ENCODE data around the gene MAP2K3. TPM values are rescaled to one million over a fixed set of nuclear protein-coding genes. Genes with fewer than 3 reads are reported as not detected.

Gene MAP2K3
- total and polyA plus RNA-seq, 2 donors (not counting 1 experiment from before 2014, with no cell fraction given) = 23.8 to 80.9 TPM

- Histone ChIP-seq H3K9ac (ENCODE audit: insufficient read depth, low read length) (no peak overlapping the region), H3K79me2 (ENCODE audit: control insufficient read depth, insufficient read depth, low read length) (no peaks in the 10 kb centered on the region), H2AFZ (ENCODE audit: low read length) (no peak overlapping the region), H3K4me1 (ENCODE audit: control insufficient read depth, extremely low read depth, insufficient read depth, low read length) (peaks cover 4% of the 10 kb centered on the region), H3K4me3 (replicated peaks in 1 of 4; ENCODE audit: control extremely low read depth in 1 of 4, insufficient read depth in 1 of 4, low read depth in 3 of 4, low read length in 4 of 4) (no peak overlapping the region), H3K4me2 (ENCODE audit: extremely low read depth, insufficient read depth, low read length) (no peak overlapping the region), H4K20me1 (ENCODE audit: control insufficient read depth, extremely low read depth, insufficient read depth, low read length) (no peaks in the 10 kb centered on the region), H3K27me3 (ENCODE audit: control insufficient read depth, insufficient read depth, low read length) (no peaks in the 10 kb centered on the region), H3K27ac (ENCODE audit: insufficient read depth, low read length) (no peak overlapping the region), H3K9me3 (ENCODE audit: control insufficient read depth, insufficient read depth, low read depth, low read length) (no peaks in the 10 kb centered on the region), H3K36me3 (ENCODE audit: control insufficient read depth, insufficient read depth, low read length) (no peaks in the 10 kb centered on the region)
- DNase-seq (ENCODE audit: low read depth in 2 of 2) = no peak
- TF ChIP-seq EZH2 (IDR thresholded peaks at IDR 0.05; ENCODE audit: low read length, missing control alignments) (no peak), CTCF (conservative IDR thresholded peaks at IDR 0.05 in 1 of 2, IDR thresholded peaks at IDR 0.05 in 1 of 2; ENCODE audit: low read depth in 1 of 2, low read length in 2 of 2) (no peak)
These were observed 35.3 kb upstream of the MAP2K3 start for GRCh38 chr17:21249086-21249795.

DNA sequence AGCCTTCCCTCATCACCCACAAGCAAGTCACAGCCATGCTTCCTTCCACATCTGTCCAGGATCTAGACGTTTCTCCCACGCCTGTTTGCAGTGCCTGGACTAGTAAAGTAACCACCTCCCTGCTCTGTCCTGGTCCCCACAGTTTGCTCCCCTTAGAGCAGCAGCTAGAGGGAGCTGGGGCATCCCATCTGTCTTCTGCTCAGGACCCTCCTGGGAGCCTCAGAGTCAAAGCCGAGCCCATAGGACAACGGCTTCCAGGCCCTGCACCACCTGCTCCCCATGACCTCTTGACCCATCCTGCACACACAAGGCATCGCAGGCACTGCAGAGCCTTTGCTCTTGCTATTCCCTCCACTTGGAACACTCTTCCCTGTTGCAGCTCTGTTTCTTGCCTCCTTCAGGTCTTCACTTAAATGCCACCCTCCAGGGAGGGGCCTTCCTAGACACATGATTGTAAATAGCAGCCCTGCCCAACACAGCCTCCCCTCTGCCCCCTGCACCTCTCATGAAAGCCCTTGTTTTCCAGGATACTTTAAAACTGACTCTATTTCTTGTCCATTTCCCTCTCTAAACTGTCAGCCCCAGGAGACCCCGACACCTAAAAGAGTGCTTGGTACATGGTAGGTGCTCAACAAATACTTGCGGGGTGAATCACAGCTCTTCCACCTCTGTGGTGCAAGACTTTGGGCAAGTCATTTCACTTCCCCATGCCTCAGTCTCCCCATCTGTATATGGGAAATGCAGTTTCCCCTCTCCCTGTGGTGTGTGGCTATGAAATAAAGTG lies 34.4 kb upstream of the MAP2K3 start:
- no peaks in the 10 kb centered on the region for H4K20me1 ChIP-seq (ENCODE audit: control insufficient read depth, extremely low read depth, insufficient read depth, low read length)
- H3K79me2 ChIP-seq (ENCODE audit: control insufficient read depth, insufficient read depth, low read length) = no peaks in the 10 kb centered on the region
- H3K27ac ChIP-seq (ENCODE audit: insufficient read depth, low read length) = no peak overlapping the region
- H3K9ac ChIP-seq (ENCODE audit: insufficient read depth, low read length) = no peak overlapping the region
- no peak overlapping the region for H3K4me2 ChIP-seq (ENCODE audit: extremely low read depth, insufficient read depth, low read length)
- H2AFZ ChIP-seq (ENCODE audit: low read length) = no peak overlapping the region
- H3K36me3 ChIP-seq (ENCODE audit: control insufficient read depth, insufficient read depth, low read length) = no peaks in the 10 kb centered on the region
- H3K9me3 ChIP-seq (ENCODE audit: control insufficient read depth, insufficient read depth, low read depth, low read length) = no peaks in the 10 kb centered on the region
- H3K27me3 ChIP-seq (ENCODE audit: control insufficient read depth, insufficient read depth, low read length) = no peaks in the 10 kb centered on the region
- TF ChIP-seq CTCF (conservative IDR thresholded peaks at IDR 0.05 in 1 of 2, IDR thresholded peaks at IDR 0.05 in 1 of 2; ENCODE audit: low read depth in 1 of 2, low read length in 2 of 2) (no peak), EZH2 (IDR thresholded peaks at IDR 0.05; ENCODE audit: low read length, missing control alignments) (no peak)
- DNase-seq (ENCODE audit: low read depth in 2 of 2) = no peak
- peaks cover 4% of the 10 kb centered on the region for H3K4me1 ChIP-seq (ENCODE audit: control insufficient read depth, extremely low read depth, insufficient read depth, low read length)
- no peak overlapping the region for H3K4me3 ChIP-seq (replicated peaks in 1 of 4; ENCODE audit: control extremely low read depth in 1 of 4, insufficient read depth in 1 of 4, low read depth in 3 of 4, low read length in 4 of 4)

- Histone ChIP-seq H3K4me3 (replicated peaks in 1 of 4; ENCODE audit: control extremely low read depth in 1 of 4, insufficient read depth in 1 of 4, low read depth in 3 of 4, low read length in 4 of 4) (no peak overlapping the region), H3K4me1 (ENCODE audit: control insufficient read depth, extremely low read depth, insufficient read depth, low read length) (peaks cover 4% of the 10 kb centered on the region), H4K20me1 (ENCODE audit: control insufficient read depth, extremely low read depth, insufficient read depth, low read length) (no peaks in the 10 kb centered on the region), H3K9me3 (ENCODE audit: control insufficient read depth, insufficient read depth, low read depth, low read length) (no peaks in the 10 kb centered on the region), H3K27ac (ENCODE audit: insufficient read depth, low read length) (no peak overlapping the region), H2AFZ (ENCODE audit: low read length) (no peak overlapping the region), H3K27me3 (ENCODE audit: control insufficient read depth, insufficient read depth, low read length) (no peaks in the 10 kb centered on the region), H3K36me3 (ENCODE audit: control insufficient read depth, insufficient read depth, low read length) (no peaks in the 10 kb centered on the region), H3K9ac (ENCODE audit: insufficient read depth, low read length) (no peak overlapping the region), H3K79me2 (ENCODE audit: control insufficient read depth, insufficient read depth, low read length) (no peaks in the 10 kb centered on the region), H3K4me2 (ENCODE audit: extremely low read depth, insufficient read depth, low read length) (no peak overlapping the region)
- no peak for DNase-seq (ENCODE audit: low read depth in 2 of 2)
- TF ChIP-seq EZH2 (IDR thresholded peaks at IDR 0.05; ENCODE audit: low read length, missing control alignments) = no peak
- TF ChIP-seq CTCF (conservative IDR thresholded peaks at IDR 0.05 in 1 of 2, IDR thresholded peaks at IDR 0.05 in 1 of 2; ENCODE audit: low read depth in 1 of 2, low read length in 2 of 2) = no peak
These were observed 33.7 kb upstream of the MAP2K3 start for GRCh38 chr17:21250854-21251253.
